ENCODE results near the gene ADAMTS18.
A peak's percentile ranks its signal among the peaks of the same experiment; 100 is the strongest.

Gene ADAMTS18

DNA sequence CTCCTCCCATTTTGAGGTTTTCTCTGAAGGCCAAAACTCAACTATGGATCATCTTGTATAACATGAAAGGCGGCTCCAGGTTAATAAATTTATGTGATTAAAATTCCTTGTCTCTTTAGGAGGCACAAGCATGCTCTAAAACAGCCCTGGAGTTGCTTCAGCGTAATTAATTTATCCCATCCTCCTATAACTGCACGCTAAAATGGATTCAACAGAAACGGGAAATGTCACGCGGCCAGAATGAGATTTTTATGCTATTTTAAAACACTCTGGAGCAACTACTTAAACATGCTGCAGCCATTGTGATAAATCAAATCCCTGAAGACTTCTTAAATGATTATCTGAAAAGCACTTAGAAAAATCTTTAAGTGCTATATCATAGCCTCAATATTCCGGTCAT, 106.6 kb downstream of the ADAMTS18 start:
- H3K4me3 ChIP-seq (ENCODE audit: low read depth, low read length): no peak overlapping the region
- TF ChIP-seq, protein P1, sequence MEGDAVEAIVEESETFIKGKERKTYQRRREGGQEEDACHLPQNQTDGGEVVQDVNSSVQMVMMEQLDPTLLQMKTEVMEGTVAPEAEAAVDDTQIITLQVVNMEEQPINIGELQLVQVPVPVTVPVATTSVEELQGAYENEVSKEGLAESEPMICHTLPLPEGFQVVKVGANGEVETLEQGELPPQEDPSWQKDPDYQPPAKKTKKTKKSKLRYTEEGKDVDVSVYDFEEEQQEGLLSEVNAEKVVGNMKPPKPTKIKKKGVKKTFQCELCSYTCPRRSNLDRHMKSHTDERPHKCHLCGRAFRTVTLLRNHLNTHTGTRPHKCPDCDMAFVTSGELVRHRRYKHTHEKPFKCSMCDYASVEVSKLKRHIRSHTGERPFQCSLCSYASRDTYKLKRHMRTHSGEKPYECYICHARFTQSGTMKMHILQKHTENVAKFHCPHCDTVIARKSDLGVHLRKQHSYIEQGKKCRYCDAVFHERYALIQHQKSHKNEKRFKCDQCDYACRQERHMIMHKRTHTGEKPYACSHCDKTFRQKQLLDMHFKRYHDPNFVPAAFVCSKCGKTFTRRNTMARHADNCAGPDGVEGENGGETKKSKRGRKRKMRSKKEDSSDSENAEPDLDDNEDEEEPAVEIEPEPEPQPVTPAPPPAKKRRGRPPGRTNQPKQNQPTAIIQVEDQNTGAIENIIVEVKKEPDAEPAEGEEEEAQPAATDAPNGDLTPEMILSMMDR (IDR thresholded peaks at IDR 0.05; ENCODE audit: control insufficient read depth, extremely low read depth, insufficient read depth): no peak
- no peak for DNase-seq (ENCODE audit: low read depth)

DNA sequence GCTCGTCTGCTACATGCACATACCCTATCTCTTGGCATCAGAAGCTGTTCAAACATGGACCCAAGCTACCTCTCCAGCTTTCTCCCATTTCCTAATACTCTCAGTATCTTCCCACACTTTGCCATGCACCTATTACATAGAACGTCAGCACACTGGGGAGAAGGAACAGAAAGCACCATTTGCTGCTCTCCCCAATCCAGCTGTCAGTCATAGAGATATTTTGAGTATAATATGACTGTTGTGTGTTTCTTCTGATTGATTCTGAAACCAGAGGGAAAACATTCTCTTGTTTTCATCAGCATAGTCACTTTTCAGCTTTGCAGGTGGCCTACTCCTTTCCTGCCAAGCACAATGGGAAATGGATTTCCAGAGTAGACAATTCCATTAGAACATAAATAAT, 107.1 kb downstream of the ADAMTS18 start:
- TF ChIP-seq, protein P1 (IDR thresholded peaks at IDR 0.05; ENCODE audit: control insufficient read depth, extremely low read depth, insufficient read depth): no peak
- H3K4me3 ChIP-seq (ENCODE audit: low read depth, low read length): no peak overlapping the region
- no peak for DNase-seq (ENCODE audit: low read depth)

DNA sequence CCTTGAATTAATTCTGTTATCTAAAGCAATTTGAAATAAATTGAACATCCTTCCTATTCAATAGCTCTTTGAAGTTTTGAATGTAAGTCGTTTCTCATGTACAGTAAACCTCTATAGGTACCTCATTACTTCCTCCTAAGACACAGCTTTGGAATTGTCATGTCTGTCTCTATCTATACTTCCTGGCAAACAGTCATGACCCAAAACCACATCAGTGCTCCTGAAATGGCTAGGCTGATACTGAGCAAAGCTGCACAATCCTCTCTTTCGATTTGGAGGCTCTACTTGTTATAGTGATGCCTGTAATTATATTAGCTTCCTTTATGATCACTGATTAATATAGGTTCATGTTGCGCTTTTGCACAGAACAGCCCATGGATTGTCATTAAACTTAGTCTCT, 110.1 kb downstream of the ADAMTS18 start:
- no peak for DNase-seq (ENCODE audit: low read depth)
- TF ChIP-seq, protein P1 (IDR thresholded peaks at IDR 0.05; ENCODE audit: control insufficient read depth, extremely low read depth, insufficient read depth): no peak
- no peak overlapping the region for H3K4me3 ChIP-seq (ENCODE audit: low read depth, low read length)

DNA sequence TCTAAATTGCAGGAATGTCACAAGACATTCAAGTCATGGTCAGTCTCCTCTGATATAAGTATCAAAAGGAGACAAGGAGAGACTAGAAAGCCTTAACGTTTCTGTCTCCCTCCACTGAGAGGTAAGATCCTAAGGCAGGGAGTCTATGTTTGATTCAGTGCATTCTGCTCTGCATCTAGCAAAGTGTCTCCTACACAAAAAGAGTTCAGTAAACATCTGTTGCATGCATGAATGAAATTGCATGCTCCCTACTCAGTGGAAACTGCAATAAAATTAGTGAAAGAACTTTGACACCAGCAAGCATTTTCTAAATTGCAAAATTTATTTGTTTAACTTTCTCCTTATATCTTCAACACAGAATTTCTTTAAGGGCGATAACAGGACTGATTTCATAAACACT, 111.1 kb downstream of the ADAMTS18 start:
- H3K4me3 ChIP-seq (ENCODE audit: low read depth, low read length): no peak overlapping the region
- DNase-seq (ENCODE audit: low read depth): no peak
- TF ChIP-seq, protein P1 (IDR thresholded peaks at IDR 0.05; ENCODE audit: control insufficient read depth, extremely low read depth, insufficient read depth): no peak

DNA sequence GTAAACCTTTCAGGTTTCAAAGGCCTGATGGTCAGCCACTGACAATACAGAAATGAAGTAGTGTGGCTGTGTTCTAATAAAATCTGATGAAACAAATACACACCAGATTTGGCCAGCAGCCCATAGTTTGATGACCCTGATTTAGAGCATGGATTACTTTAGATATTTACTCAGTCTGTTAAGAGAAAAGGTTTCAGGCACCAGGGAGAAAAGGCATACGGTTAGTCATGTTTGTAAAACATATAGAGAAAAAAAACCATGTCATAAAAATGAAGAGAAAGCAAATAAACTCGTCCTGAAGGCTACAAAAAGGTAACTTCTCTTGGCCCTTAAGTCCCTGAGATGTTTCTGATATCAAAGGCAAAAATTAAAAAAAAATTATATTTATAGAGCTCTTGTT, 112.1 kb downstream of the ADAMTS18 start:
- TF ChIP-seq, protein P1 (IDR thresholded peaks at IDR 0.05; ENCODE audit: control insufficient read depth, extremely low read depth, insufficient read depth): no peak
- DNase-seq (ENCODE audit: low read depth): peak; percentile 27

DNA sequence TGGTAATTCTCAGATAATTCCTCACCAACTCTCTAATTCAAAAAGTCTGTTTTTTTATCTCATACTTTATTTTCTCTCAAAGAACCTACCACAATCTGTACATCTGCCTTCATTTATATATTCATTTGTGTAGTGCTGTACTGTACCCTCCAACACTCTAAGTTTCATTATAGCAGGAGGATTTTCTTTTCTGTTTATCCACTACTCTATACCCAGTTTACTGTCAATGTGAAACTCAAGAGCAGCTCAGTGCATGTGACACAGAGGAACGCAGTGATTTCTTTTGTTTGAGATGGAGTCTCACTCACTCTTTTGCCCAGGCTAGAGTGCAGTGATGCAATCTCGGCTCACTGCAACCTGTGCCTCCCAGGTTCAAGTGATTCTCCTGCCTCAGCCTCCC, 117.8 kb downstream of the ADAMTS18 start:
- H3K4me3 ChIP-seq (ENCODE audit: low read depth, low read length): no peak overlapping the region
- DNase-seq (ENCODE audit: low read depth): no peak
- TF ChIP-seq, protein P1 (IDR thresholded peaks at IDR 0.05; ENCODE audit: control insufficient read depth, extremely low read depth, insufficient read depth): no peak

More for the DNA sequence above, 112.1 kb downstream of the ADAMTS18 start:
- no peak overlapping the region for H3K4me3 ChIP-seq (ENCODE audit: low read depth, low read length)

DNA sequence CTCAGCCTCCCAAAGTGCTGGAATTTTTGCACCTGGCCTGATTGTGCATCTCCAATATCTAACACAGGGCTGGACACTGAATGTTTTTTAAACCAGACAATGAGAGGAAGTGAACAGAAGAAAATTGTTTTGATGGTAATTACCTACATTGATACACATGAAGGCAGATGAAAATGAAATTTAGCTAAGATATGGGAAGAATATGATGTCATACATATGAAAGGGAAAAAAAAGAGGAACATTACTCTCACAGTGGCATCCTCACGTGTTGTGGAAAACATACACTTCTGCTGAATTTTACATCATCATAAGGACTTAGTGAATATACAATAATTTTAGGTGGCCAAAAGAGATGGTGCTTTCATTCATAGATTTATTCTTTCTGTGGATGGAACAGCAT, 124.0 kb downstream of the ADAMTS18 start:
- DNase-seq (ENCODE audit: low read depth): no peak
- no peak overlapping the region for H3K4me3 ChIP-seq (ENCODE audit: low read depth, low read length)
- TF ChIP-seq, protein P1 (IDR thresholded peaks at IDR 0.05; ENCODE audit: control insufficient read depth, extremely low read depth, insufficient read depth): no peak

All from LNCaP clone FGC (cell line).